Occipital lobe (tissue), 2 donors: Measurements from ENCODE around the gene LPAR2. TPM values are rescaled to one million over a fixed set of nuclear protein-coding genes. Genes with fewer than 3 reads are reported as not detected.
"Not testable (repeated sequence)": the region's sequence is repeated elsewhere in the genome, so short reads cannot be mapped to it uniquely, and the experiment has no call there.

Source experiments
- DNase-seq: peaks from one replicate; lab custom pipeline; 2025; lab: John Stamatoyannopoulos, UW
- total RNA-seq: library from RNA; depleted of rRNA; stranded (reverse); fragments of >200 nt; gene quantifications from one replicate; pipeline ENCODE4 v1.2.3, GENCODE V29; 2014

LPAR2 gene
- total RNA-seq, 1 donor from 2014 or later, result 13.3 TPM

GRCh38 chr19:19598728-19599451 lies 29.1 kb downstream of the LPAR2 start:
- not testable (repeated sequence) for DNase-seq

GRCh38 chr19:19597809-19598306 lies 30.2 kb downstream of the LPAR2 start:
- no peak for DNase-seq

- DNase-seq, result no peak
Observed at GRCh38 chr19:19595171-19595701, 32.8 kb downstream of the LPAR2 start.

- no peak for DNase-seq
Observed at GRCh38 chr19:19594381-19594780, 33.6 kb downstream of the LPAR2 start.

GRCh38 chr19:19592690-19593089 lies 35.3 kb downstream of the LPAR2 start:
- DNase-seq, result no peak

- no peak for DNase-seq
Observed at GRCh38 chr19:19591133-19591825, 36.7 kb downstream of the LPAR2 start.

- DNase-seq, result no peak
Observed at GRCh38 chr19:19588546-19588945, 39.5 kb downstream of the LPAR2 start.

GRCh38 chr19:19587771-19588170 lies 40.2 kb downstream of the LPAR2 start:
- DNase-seq, result no peak

GRCh38 chr19:19584356-19584755 lies 43.7 kb downstream of the LPAR2 start:
- DNase-seq, result no peak

GRCh38 chr19:19582471-19582870 lies 45.5 kb downstream of the LPAR2 start:
- DNase-seq, result no peak

GRCh38 chr19:19581391-19581790 lies 46.6 kb downstream of the LPAR2 start:
- DNase-seq, result no peak

- DNase-seq, result no peak
Observed at GRCh38 chr19:19580418-19580817, 47.6 kb downstream of the LPAR2 start.

GRCh38 chr19:19579533-19580361 lies 48.3 kb downstream of the LPAR2 start:
- DNase-seq, result no peak

- no peak for DNase-seq
Observed at GRCh38 chr19:19578252-19578651, 49.8 kb downstream of the LPAR2 start.

- DNase-seq, result no peak
Observed at GRCh38 chr19:19575411-19575810, 52.6 kb downstream of the LPAR2 start.

Other genes starting within 250 kb of the LPAR2 start
- 14.2 TPM for gene GATAD2A, start 222.5 kb downstream of the LPAR2 start, total RNA-seq
- gene TSSK6, start 112.7 kb downstream of the LPAR2 start, total RNA-seq, result 1.2 TPM
- gene NDUFA13, start 112.0 kb downstream of the LPAR2 start, total RNA-seq, result 60.4 TPM
- 1.6 TPM for gene YJEFN3, start 99.3 kb downstream of the LPAR2 start, total RNA-seq
- 0.62 TPM for gene CILP2, start 90.0 kb downstream of the LPAR2 start, total RNA-seq
- 14.8 TPM for gene PBX4, start 9.5 kb downstream of the LPAR2 start, total RNA-seq
- gene GMIP, start 15.4 kb upstream of the LPAR2 start, total RNA-seq, result 14.3 TPM
- gene ATP13A1, start 35.5 kb upstream of the LPAR2 start, total RNA-seq, result 19.8 TPM
- gene ZNF101, start 40.6 kb upstream of the LPAR2 start, total RNA-seq, result 12.2 TPM
- gene ZNF14, start 104.9 kb upstream of the LPAR2 start, total RNA-seq, result 30.3 TPM
- 69.3 TPM for gene ZNF506, start 193.5 kb upstream of the LPAR2 start, total RNA-seq
- 44.3 TPM for gene ZNF253, start 237.7 kb upstream of the LPAR2 start, total RNA-seq